CD14-positive monocyte (primary cell): ENCODE data around the gene NDST1. TPM values are rescaled to one million over a fixed set of nuclear protein-coding genes. Genes with fewer than 3 reads are reported as not detected.

Experiments
- DNase-seq, 3 donors: peaks; one replicate each; pipeline ENCODE4 v3.0.0-alpha.2; 2011 to 2022
- H2AFZ ChIP-seq: 2 replicates; pipeline ENCODE4 v1.6.0; 2012; ENCODE audit warnings: mild to moderate bottlenecking, low read depth, low read length, inconsistent platforms; ENCODE audit not compliant: insufficient read depth, poor library complexity, severe bottlenecking
- H3K27ac ChIP-seq, 2 donors: 1 replicate in 1 of 2; 2 replicates in 1 of 2; pipeline ENCODE4 v1.5.1; 2012 to 2013; ENCODE audit warnings: low read length in 2 of 2, control low read depth in 1 of 2, inconsistent platforms in 1 of 2, low read depth in 1 of 2, mild to moderate bottlenecking in 1 of 2
- H3K27me3 ChIP-seq, 2 donors: one replicate each; pipeline versions ENCODE4 v1.6.0 to v1.6.1; 2011 to 2013; ENCODE audit warnings: low read length in 2 of 2; ENCODE audit not compliant: control insufficient read depth in 2 of 2, insufficient read depth in 2 of 2
- H3K36me3 ChIP-seq, 2 donors: replicated peaks in 1 of 2; 1 replicate in 1 of 2; 2 replicates in 1 of 2; pipeline versions ENCODE4 v1.5.1 to v1.6.1; 2012 to 2013; ENCODE audit warnings: low read length in 2 of 2, control low read depth in 1 of 2, inconsistent platforms in 1 of 2, mild to moderate bottlenecking in 1 of 2; ENCODE audit not compliant: insufficient read depth in 2 of 2, control insufficient read depth in 1 of 2
- H3K4me1 ChIP-seq, 2 donors: 1 replicate in 1 of 2; 2 replicates in 1 of 2; pipeline versions ENCODE4 v1.5.1 to v1.6.1; 2012 to 2013; ENCODE audit warnings: low read length in 2 of 2, control low read depth in 1 of 2, inconsistent platforms in 1 of 2, mild to moderate bottlenecking in 1 of 2, moderate library complexity in 1 of 2; ENCODE audit not compliant: insufficient read depth in 2 of 2, control insufficient read depth in 1 of 2
- H3K4me2 ChIP-seq: replicated peaks from 2 replicates; pipeline ENCODE3; 2012; ENCODE audit warnings: low read length, moderate library complexity, mild to moderate bottlenecking; ENCODE audit not compliant: poor library complexity, severe bottlenecking; ENCODE audit errors: extremely low read depth
- H3K4me3 ChIP-seq, 3 experiments: fragments of 200-600 bp in 1 of 3; sonication (generic) in 1 of 3; replicated peaks in 1 of 3; 1 replicate in 2 of 3; 2 replicates in 1 of 3; pipeline ENCODE4 v1.5.1; 2011 to 2013; ENCODE audit warnings: low read length in 3 of 3, mild to moderate bottlenecking in 3 of 3, control low read depth in 2 of 3, low read depth in 2 of 3, inconsistent platforms in 1 of 3, moderate library complexity in 1 of 3
- H3K79me2 ChIP-seq: 2 replicates; pipeline ENCODE4 v1.6.0; 2012; ENCODE audit warnings: mild to moderate bottlenecking, control low read depth, inconsistent platforms, low read length, moderate library complexity; ENCODE audit not compliant: insufficient read depth
- H3K9ac ChIP-seq: 2 replicates; pipeline ENCODE4 v1.6.0; 2017; ENCODE audit warnings: low read length, mild to moderate bottlenecking; ENCODE audit not compliant: insufficient read depth, poor library complexity, severe bottlenecking
- H3K9me3 ChIP-seq, 2 donors: replicated peaks in 1 of 2; 1 replicate in 1 of 2; 2 replicates in 1 of 2; pipeline versions ENCODE4 v1.5.1 to v1.6.1; 2012 to 2013; ENCODE audit warnings: low read length in 2 of 2, control low read depth in 1 of 2; ENCODE audit not compliant: control insufficient read depth in 1 of 2, insufficient read depth in 1 of 2
- H4K20me1 ChIP-seq: 2 replicates; pipeline ENCODE4 v1.6.0; 2012; ENCODE audit warnings: mild to moderate bottlenecking, low read length, control low read depth, moderate library complexity; ENCODE audit not compliant: insufficient read depth
- H3K27ac Mint-ChIP-seq, 7 donors: one replicate each; pipeline ENCODE4 v1.8.0; 2020; ENCODE audit warnings: mild to moderate bottlenecking in 7 of 7, mixed read lengths in 7 of 7, moderate library complexity in 6 of 7, inconsistent platforms in 2 of 7
- H3K27me3 Mint-ChIP-seq, 3 donors: one replicate each; pipeline ENCODE4 v1.8.0; 2021 to 2022; ENCODE audit warnings: low read depth in 3 of 3, mild to moderate bottlenecking in 3 of 3, mixed read lengths in 3 of 3, moderate library complexity in 3 of 3, inconsistent platforms in 1 of 3
- H3K36me3 Mint-ChIP-seq, 2 donors: one replicate each; pipeline ENCODE4 v1.8.0; 2020; ENCODE audit warnings: mixed read lengths in 2 of 2, inconsistent platforms in 1 of 2, mild to moderate bottlenecking in 1 of 2
- H3K4me1 Mint-ChIP-seq: one replicate; pipeline ENCODE4 v1.8.0; 2020; ENCODE audit warnings: mild to moderate bottlenecking, mixed read lengths
- H3K4me3 Mint-ChIP-seq, 2 donors: one replicate each; pipeline ENCODE4 v1.8.0; 2020; ENCODE audit warnings: mild to moderate bottlenecking in 2 of 2, mixed read lengths in 2 of 2, moderate library complexity in 1 of 2
- H3K9me3 Mint-ChIP-seq, 7 donors: one replicate each; pipeline ENCODE4 v1.8.0; 2020 to 2022; ENCODE audit warnings: mixed read lengths in 7 of 7, mild to moderate bottlenecking in 6 of 7, moderate library complexity in 6 of 7, inconsistent platforms in 2 of 7
- CTCF ChIP-seq: fragments of 200-600 bp; IDR thresholded peaks from one replicate; pipeline ENCODE4 v1.8.0; 2022; ENCODE audit warnings: antibody characterized with exemption, mild to moderate bottlenecking
- WGBS: methylation state at CpG from one replicate; pipeline ENCODE4 v1.1.5; 2013; ENCODE audit warnings: missing lambda C conversion rate; ENCODE audit not compliant: insufficient coverage; 5-methylcytosine and 5-hydroxymethylcytosine counted together
- intact Hi-C, 2 donors: fragments of 100-400 bp; cut with micrococcal nuclease; formaldehyde crosslinking; loops; one replicate each; pipeline versions ENCODE4 v1.15.0 to v1.15.1; 2023
- polyA plus RNA-seq, 3 donors: library from polyadenylated mRNA; depleted of rRNA in 1 of 3; unstranded in 2 of 3; stranded (reverse) in 1 of 3; fragments of 300-500 nt in 2 of 3; fragments of >200 nt in 1 of 3; fragmentation: Illumina TruSeq in 2 of 3; gene quantifications; 1 replicate in 2 of 3; 2 replicates in 1 of 3; pipeline ENCODE4 v1.2.3, GENCODE V29; 2012 to 2021

NDST1 gene
- polyA plus RNA-seq, 3 donors: 7.0 to 18.9 (median 7.5) TPM

GRCh38 chr5:150505041-150505511 lies 2.9 kb upstream of the NDST1 start:
- H3K36me3 ChIP-seq: peaks cover 13 to 16% of the 10 kb centered on the region in 2 donors
- WGBS: 100% methylated on average over 3 of the region's 8 CpGs
- no peak overlapping the region for H3K27ac ChIP-seq
- H2AFZ ChIP-seq: no peak overlapping the region
- no peaks in the 10 kb centered on the region for H3K27me3 ChIP-seq
- Mint-ChIP-seq H3K4me1 (peaks cover 53% of the 10 kb centered on the region), H3K9me3 (peaks cover 0 to 2% (median 0%) of the 10 kb centered on the region in 7 donors), H3K27me3 (peaks cover 0 to 3% (median 0%) of the 10 kb centered on the region in 3 donors), H3K4me3 (no peak overlapping the region), H3K27ac (peak overlapping the region in 1 of 7 donors; percentile 27), H3K36me3 (peaks cover 24 to 25% of the 10 kb centered on the region in 2 donors)
- no peaks in the 10 kb centered on the region for H3K9me3 ChIP-seq
- intact Hi-C loops: no loop called here
- no peak for DNase-seq
- H4K20me1 ChIP-seq: peaks cover 100% of the 10 kb centered on the region
- H3K4me2 ChIP-seq: no peak overlapping the region
- no peak overlapping the region for H3K9ac ChIP-seq
- H3K4me3 ChIP-seq: no peak overlapping the region
- H3K79me2 ChIP-seq: peaks cover 98% of the 10 kb centered on the region
- H3K4me1 ChIP-seq: peaks cover 11 to 17% of the 10 kb centered on the region in 2 donors
- TF ChIP-seq CTCF: no peak

- Mint-ChIP-seq H3K27me3 (peaks cover 0 to 3% (median 0%) of the 10 kb centered on the region in 3 donors), H3K36me3 (peaks cover 24 to 25% of the 10 kb centered on the region in 2 donors), H3K4me3 (no peak overlapping the region), H3K4me1 (peaks cover 53% of the 10 kb centered on the region), H3K9me3 (peaks cover 0 to 2% (median 0%) of the 10 kb centered on the region in 7 donors), H3K27ac (no peak overlapping the region)
- intact Hi-C loops: no loop called here
- H3K27me3 ChIP-seq: no peaks in the 10 kb centered on the region
- peaks cover 13 to 18% of the 10 kb centered on the region in 2 donors for H3K4me1 ChIP-seq
- no peak overlapping the region for H3K27ac ChIP-seq
- peaks cover 98% of the 10 kb centered on the region for H3K79me2 ChIP-seq
- no peak overlapping the region for H3K4me3 ChIP-seq
- H3K9ac ChIP-seq: no peak overlapping the region
- 66% methylated on average over 3 of the region's 8 CpGs for WGBS
- no peak for DNase-seq
- H3K4me2 ChIP-seq: no peak overlapping the region
- H2AFZ ChIP-seq: no peak overlapping the region
- no peak for TF ChIP-seq CTCF
- H3K36me3 ChIP-seq: peaks cover 7 to 10% of the 10 kb centered on the region in 2 donors
- peaks cover 100% of the 10 kb centered on the region for H4K20me1 ChIP-seq
- H3K9me3 ChIP-seq: no peaks in the 10 kb centered on the region
These were observed 2.1 kb upstream of the NDST1 start for GRCh38 chr5:150505816-150506215.
